HG03159 (cell line): ENCODE data around the gene ACTN4.

Experiments
- ATAC-seq: cut with Tn5 transposase; IDR thresholded peaks from one replicate; pipeline ENCODE4 v1.9.1; 2021; ENCODE audit warnings: mild to moderate bottlenecking, moderate library complexity; ENCODE audit not compliant: unreplicated experiment

ACTN4 gene

GRCh38 chr19:38660724-38661123 is 13.3 kb downstream of the ACTN4 start:
- no peak for ATAC-seq

DNA sequence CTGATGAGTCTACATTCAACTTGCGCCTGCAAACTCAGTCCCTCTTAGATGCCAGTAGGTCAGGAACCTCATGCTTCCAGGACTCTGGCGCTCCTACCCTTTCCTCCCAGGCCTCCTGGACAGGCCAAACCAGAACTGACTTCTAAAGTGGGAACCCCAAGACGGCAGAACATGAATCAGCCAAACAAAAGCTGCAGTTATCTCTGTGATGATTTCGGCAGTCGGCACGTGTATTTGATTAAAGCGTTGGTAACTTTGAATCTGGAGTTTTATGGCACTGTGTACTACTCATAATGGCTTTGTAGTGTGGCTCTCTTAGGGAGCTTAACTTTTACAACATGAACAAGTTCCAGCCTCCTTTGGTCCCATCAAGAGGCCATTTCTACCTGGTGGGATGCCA is 13.7 kb downstream of the ACTN4 start:
- ATAC-seq, result no peak

DNA sequence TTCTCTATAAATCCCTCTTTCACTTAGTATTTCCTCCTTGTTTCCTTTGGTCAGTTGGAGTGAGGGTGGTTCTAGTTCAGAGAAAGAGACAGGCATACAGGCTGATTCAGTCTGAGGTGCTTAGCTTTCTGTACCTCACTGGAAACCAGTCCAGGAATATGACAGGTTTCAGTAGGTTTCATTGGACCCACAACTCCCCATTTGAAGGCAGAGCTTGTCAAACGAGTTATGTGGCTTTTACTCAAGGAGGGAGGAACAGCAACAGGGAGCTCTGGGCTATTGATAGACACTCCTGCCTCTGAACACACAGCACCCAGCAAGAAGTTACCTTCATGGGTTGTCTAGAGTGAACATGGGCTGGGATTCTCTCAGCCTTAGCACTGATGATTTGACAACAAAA is 14.5 kb downstream of the ACTN4 start:
- no peak for ATAC-seq

- no peak for ATAC-seq
Measured at GRCh38 chr19:38662537-38663155, 15.2 kb downstream of the ACTN4 start.

- ATAC-seq, result no peak
Measured at GRCh38 chr19:38663156-38663651, 15.8 kb downstream of the ACTN4 start.

- no peak for ATAC-seq
Measured at GRCh38 chr19:38663957-38664502, 16.6 kb downstream of the ACTN4 start.

DNA sequence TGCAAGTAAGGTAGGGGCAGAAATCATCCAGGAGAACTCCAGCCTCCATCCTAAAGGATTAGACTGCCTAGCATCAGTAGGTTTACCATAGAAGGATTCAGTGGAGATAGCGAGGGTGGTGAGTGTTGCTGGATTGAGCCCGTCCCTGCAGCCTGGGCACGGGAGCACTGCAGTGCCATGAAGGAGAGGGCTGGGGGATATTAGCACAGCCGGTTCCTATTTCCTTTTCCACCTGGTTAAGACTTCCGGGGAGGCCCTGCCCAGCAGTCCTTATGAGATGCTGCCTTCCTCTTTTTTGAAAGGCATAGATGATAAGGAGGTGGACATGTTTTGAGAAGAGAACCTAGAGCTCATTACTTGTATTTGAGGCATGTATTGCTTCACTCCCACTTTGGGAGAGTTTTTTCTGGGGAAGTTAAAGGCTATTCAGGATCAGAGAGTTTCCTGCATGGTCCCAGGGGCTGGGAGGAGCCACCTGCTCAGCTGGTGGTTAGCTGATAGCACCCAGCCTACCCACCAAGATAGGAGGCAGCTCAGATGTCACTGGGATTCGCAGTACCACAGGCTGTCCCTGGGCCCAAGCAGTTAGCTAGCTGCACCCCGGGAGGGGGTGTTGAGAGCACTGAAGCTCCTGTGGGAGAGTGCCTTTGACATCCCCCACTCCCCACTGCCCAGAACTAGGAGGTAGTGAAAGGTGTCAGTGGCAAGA is 17.2 kb downstream of the ACTN4 start:
- no peak for ATAC-seq

- no peak for ATAC-seq
Measured at GRCh38 chr19:38665219-38665931, 17.9 kb downstream of the ACTN4 start.

DNA sequence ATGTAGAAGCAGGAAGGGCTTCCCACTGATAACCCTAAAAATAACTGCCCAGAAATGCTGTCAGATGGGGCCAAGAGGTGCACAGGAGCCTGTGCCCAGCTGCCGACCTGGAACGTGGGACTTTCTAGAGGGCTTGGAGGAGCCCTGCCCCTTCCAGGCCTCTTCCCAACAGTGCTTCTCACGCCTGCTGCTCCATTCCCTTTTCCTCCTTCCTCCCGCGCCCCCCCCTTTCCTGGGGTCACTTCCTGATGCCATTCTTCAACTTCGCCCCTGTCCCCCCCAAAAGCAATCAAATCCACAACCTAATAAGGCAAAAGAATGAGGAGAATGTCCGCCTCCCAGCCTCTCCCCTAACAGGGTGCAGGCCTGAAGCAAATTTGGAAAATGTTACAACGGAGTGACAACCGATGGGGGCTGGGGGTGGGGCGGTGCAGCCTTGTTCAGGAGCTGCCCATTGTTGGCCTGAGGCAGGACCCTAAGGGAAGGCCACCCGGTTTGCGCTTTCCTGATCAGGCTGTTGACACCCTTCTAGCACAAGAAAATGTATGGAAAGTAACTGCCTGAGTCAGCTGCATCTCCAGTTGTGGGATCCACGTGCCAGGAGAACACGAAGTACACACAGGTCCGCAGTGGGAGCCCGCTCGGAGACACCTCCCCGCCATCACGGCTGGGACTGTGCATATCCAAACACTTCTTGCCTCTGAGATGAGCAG is 18.7 kb downstream of the ACTN4 start:
- ATAC-seq, result no peak

GRCh38 chr19:38666663-38667511 is 19.4 kb downstream of the ACTN4 start:
- peak; percentile 56 for ATAC-seq

DNA sequence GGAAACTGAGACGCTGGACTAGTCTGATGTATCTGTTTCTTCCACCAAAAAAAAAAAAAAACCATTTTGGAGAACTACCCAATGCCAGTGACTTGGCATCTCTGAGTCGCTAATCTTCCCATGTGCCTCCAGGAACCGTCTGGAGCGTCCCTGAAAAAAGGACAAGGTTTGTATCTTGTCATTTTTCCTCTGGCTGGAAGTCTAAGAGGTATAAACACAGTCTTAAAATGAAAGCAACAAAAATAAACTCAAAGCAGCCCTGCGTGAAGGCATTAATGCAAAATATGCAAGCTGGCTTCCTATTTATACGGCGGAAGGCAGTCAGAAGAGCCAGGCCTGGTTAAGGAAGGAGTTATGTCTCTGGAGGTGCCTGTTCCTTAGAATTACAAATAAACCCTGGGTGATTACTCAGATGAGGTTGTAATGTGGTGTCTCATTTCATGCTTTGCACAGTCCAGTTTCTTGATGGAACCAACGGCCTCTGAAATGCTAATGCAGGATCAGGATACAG is 20.3 kb downstream of the ACTN4 start:
- no peak for ATAC-seq

DNA sequence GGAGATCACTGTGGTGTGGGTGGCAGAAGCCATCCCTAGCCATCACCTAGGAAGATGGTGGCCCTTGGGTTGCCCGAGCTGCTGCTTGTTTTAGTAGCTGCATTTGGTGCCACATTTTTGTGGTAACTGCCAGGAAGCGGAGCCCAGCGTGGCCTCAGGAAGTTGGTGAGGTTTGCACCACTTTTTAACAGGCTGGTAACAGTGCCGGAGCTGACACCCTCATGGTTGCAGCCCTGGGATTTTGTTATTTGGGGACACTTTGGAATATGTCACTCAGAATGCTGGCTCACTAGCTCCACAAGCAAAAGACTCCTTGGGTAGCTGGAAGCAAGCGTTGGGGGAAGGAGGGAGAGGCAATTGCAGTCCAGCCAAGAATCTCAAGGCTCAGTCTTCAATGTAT is 22.1 kb downstream of the ACTN4 start:
- no peak for ATAC-seq

- ATAC-seq, result no peak
Measured at GRCh38 chr19:38670921-38671398, 23.5 kb downstream of the ACTN4 start.

DNA sequence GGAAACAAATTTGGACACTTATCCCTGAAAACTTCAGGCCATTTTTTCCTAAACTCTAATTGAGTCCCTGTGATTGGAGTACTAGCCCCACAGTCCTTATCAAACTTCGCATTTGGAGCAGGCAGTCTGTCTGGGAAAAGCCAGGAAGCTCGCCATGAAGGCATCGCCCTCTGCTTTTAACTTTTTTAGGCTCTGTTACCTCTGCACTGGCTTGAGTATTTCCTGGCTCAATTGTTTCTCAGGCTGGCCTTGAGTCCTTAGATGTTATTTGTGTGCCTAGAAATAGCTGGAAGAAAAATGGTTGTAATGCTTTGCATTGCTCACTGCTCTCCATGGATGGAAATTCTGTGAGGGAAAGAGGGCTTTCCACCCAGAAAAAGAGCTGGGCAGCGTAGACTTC is 24.2 kb downstream of the ACTN4 start:
- ATAC-seq, result no peak

GRCh38 chr19:38673030-38673429 is 25.6 kb downstream of the ACTN4 start:
- ATAC-seq, result no peak

DNA sequence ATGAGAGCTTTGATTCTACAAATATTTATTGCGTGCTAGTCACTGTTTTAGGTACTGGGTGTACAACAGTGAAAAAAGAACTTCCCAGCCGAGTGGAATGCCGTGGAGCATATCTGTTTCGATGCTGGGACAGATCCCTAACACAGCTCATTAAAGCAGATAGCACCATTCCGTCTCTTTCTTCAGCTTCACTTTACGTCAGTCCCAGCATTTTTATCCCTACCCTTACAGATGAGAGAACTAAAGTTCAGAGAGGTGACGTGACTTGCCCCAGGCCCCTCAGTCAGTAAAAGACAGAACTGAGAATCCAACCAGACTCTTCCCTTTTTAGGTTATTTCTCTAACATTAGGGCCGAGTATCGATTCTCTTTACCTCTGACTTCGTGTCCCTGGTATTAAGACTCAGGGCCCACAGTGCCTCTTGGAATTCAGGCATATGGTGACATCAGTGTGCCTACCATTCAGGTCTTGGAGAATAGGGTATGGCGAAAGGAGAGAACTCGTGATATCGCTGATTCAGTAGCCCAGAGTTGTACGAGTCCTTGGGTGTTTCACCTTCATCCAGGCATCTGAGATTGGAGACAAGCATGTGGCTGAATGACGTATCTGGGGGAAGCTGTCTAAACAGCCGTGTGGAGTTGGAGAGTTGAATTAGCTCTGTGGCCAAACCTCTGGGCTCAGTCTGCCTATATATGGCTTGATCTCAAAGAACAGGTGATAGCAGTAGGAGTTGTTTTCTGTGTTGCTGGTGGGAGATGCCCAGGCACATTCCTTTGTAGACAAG is 27.1 kb downstream of the ACTN4 start:
- no peak for ATAC-seq

- no peak for ATAC-seq
Measured at GRCh38 chr19:38675611-38676010, 28.2 kb downstream of the ACTN4 start.

- ATAC-seq, result no peak
Measured at GRCh38 chr19:38676023-38676877, 28.8 kb downstream of the ACTN4 start.
